Astrocyte (in vitro differentiated cells and primary cell): ENCODE data around the gene PERM1.

Experiments
- EZH2 ChIP-seq: IDR thresholded peaks from 2 replicates; pipeline ENCODE4 v1.6.1; 2012; ENCODE audit warnings: mild to moderate bottlenecking, low read length, inconsistent platforms; ENCODE audit not compliant: insufficient read depth
- TF ChIP-seq, protein P1 (sequence below): IDR thresholded peaks from 2 replicates; pipeline ENCODE4 v1.5.1; 2011; ENCODE audit warnings: low read depth, mild to moderate bottlenecking, inconsistent platforms, low read length, moderate library complexity; ENCODE audit not compliant: insufficient read depth

DNA sequence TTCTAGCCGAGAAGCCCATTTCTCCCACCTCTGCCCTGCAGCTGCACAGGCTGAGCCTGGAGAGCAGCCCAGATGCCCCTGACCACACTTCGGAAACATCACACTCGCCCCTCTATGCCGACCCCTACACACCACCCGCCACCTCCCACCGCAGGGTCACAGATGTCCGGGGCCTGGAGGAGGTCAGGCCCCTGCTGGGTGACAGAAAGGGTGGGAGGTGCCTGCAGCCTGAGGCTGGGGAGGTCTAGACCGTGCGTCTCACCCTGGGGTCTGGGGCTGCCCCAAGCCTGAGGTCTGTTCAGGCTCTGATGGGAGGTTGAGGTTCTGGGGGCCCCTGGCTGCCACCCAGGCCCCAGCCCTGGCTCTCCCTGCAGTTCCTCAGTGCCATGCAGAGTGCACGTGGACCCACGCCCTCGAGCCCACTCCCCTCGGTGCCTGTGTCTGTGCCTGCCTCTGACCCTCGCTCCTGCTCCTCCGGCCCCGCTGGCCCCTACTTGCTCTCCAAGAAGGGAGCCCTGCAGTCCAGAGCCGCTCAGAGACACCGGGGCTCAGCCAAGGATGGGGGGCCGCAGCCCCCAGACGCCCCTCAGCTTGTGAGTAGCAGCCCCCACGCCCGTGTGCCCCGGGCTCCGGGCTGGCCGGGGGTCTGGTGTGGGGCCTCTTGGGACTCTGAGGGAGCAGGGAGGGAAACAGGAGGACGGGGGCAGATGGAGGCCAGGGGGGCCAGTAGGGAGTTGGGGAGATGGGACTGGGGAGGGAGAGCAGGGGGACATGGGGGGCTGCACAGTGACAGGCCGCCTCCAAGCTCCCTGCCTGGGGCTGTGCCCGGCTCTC is 8.2 kb downstream of the PERM1 start:
- TF ChIP-seq, protein P1, sequence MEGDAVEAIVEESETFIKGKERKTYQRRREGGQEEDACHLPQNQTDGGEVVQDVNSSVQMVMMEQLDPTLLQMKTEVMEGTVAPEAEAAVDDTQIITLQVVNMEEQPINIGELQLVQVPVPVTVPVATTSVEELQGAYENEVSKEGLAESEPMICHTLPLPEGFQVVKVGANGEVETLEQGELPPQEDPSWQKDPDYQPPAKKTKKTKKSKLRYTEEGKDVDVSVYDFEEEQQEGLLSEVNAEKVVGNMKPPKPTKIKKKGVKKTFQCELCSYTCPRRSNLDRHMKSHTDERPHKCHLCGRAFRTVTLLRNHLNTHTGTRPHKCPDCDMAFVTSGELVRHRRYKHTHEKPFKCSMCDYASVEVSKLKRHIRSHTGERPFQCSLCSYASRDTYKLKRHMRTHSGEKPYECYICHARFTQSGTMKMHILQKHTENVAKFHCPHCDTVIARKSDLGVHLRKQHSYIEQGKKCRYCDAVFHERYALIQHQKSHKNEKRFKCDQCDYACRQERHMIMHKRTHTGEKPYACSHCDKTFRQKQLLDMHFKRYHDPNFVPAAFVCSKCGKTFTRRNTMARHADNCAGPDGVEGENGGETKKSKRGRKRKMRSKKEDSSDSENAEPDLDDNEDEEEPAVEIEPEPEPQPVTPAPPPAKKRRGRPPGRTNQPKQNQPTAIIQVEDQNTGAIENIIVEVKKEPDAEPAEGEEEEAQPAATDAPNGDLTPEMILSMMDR: no peak
- no peak for TF ChIP-seq EZH2
